Tibial nerve (tissue), 3 donors: ENCODE data around the gene SARM1.

Experiments
- POLR2A ChIP-seq, 2 donors: fragments of 450-650 bp; IDR thresholded peaks; one replicate each; pipeline ENCODE4 v1.6.1; 2017; ENCODE audit warnings: antibody characterized with exemption in 2 of 2, mild to moderate bottlenecking in 2 of 2, moderate library complexity in 2 of 2
- TF ChIP-seq, protein P1 (sequence below), 5 experiments: fragments of 200-600 bp in 3 of 5; fragments of 450-650 bp in 2 of 5; sonication (generic) in 3 of 5; IDR thresholded peaks; one replicate each; pipeline ENCODE4 v1.5.1; 2016 to 2019; ENCODE audit warnings: antibody characterized with exemption in 5 of 5, mild to moderate bottlenecking in 3 of 5, moderate library complexity in 2 of 5

DNA sequence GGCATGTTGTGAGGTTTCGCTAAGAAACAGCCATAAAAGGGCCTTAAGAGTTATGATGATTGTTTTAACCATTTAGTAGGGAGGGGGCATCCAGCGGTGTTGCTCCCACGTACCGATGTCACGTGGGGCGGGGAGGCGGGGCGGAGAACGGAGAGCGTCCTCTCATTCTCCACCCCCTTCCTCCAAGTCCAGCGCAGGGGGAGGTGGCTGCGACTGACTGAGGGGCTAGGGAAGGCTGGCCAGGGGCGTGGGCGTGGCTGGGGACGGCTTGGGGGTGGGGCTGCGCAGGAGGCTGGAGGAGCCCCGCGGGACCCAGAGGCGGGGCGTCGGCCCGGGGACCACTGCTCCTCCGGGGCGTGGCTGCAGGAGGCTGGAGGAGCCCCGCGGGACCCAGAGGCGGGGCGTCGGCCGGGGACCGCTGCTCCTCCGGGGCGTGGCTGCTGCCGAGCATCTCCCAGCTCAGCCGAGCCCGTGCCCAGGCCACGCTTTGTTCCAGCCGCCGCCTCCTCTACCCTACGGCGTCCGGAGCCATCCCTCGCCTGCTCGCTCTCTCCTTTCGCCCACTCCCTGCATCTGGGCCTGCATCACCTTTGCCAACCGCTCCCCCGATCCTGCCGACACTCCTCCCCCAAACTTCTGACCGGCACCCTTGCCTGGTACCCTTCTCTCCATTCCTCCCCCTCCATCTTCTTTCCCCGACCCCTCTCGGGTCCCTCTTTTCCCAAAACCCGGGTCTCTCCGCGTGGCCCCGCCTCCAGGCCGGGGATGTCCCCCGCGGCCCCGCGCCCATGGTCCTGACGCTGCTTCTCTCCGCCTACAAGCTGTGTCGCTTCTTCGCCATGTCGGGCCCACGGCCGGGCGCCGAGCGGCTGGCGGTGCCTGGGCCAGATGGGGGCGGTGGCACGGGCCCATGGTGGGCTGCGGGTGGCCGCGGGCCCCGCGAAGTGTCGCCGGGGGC is at the start of gene SARM1:
- TF ChIP-seq, protein P1, sequence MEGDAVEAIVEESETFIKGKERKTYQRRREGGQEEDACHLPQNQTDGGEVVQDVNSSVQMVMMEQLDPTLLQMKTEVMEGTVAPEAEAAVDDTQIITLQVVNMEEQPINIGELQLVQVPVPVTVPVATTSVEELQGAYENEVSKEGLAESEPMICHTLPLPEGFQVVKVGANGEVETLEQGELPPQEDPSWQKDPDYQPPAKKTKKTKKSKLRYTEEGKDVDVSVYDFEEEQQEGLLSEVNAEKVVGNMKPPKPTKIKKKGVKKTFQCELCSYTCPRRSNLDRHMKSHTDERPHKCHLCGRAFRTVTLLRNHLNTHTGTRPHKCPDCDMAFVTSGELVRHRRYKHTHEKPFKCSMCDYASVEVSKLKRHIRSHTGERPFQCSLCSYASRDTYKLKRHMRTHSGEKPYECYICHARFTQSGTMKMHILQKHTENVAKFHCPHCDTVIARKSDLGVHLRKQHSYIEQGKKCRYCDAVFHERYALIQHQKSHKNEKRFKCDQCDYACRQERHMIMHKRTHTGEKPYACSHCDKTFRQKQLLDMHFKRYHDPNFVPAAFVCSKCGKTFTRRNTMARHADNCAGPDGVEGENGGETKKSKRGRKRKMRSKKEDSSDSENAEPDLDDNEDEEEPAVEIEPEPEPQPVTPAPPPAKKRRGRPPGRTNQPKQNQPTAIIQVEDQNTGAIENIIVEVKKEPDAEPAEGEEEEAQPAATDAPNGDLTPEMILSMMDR (IDR thresholded peaks at IDR 0.05) = no peak
- TF ChIP-seq POLR2A (IDR thresholded peaks at IDR 0.05) = no peak
